EL (cell line): ENCODE results near the gene MEI4.
A peak's percentile ranks its signal among the peaks of the same experiment; 100 is the strongest.
"Not testable (repeated sequence)": the region's sequence is repeated elsewhere in the genome, so short reads cannot be mapped to it uniquely, and the experiment has no call there.

Experiments used
- DNase-seq: peaks from one replicate; pipeline ENCODE4 v3.0.0-alpha.2; 2016

MEI4 gene

GRCh38 chr6:77652739-77653138, at the start of gene MEI4:
Gene MEI4, plus strand, starts transcription at chr6:77653039. Its CDS starts 37,633 bp downstream, at chr6:77690672.
- no peak for DNase-seq

- DNase-seq = no peak
Measured at GRCh38 chr6:77604476-77604875, 48.4 kb upstream of the MEI4 start.

- DNase-seq = no peak
Measured at GRCh38 chr6:77607004-77607403, 45.8 kb upstream of the MEI4 start.

GRCh38 chr6:77609106-77609505, 43.7 kb upstream of the MEI4 start:
- no peak for DNase-seq

- DNase-seq = no peak
Measured at GRCh38 chr6:77619114-77619513, 33.7 kb upstream of the MEI4 start.

- DNase-seq = no peak
Measured at GRCh38 chr6:77620278-77620882, 32.5 kb upstream of the MEI4 start.

GRCh38 chr6:77624515-77624914, 28.3 kb upstream of the MEI4 start:
- no peak for DNase-seq

GRCh38 chr6:77626426-77626825, 26.4 kb upstream of the MEI4 start:
- DNase-seq = no peak

- DNase-seq = no peak
Measured at GRCh38 chr6:77630014-77630413, 22.8 kb upstream of the MEI4 start.

- no peak for DNase-seq
Measured at GRCh38 chr6:77633471-77633870, 19.4 kb upstream of the MEI4 start.

GRCh38 chr6:77633993-77634715, 18.7 kb upstream of the MEI4 start:
- no peak for DNase-seq

GRCh38 chr6:77638129-77638830, 14.6 kb upstream of the MEI4 start:
- DNase-seq = no peak

- DNase-seq = no peak
Measured at GRCh38 chr6:77644102-77644705, 8.6 kb upstream of the MEI4 start.

GRCh38 chr6:77650098-77650663, 2.7 kb upstream of the MEI4 start:
- DNase-seq = peak; percentile 4

GRCh38 chr6:77653816-77654215, 977 bp downstream of the MEI4 start:
- no peak for DNase-seq

GRCh38 chr6:77655035-77655434, 2.2 kb downstream of the MEI4 start:
- not testable (repeated sequence) for DNase-seq

GRCh38 chr6:77656999-77657764, 4.3 kb downstream of the MEI4 start:
- DNase-seq = no peak

- DNase-seq = no peak
Measured at GRCh38 chr6:77666340-77666739, 13.5 kb downstream of the MEI4 start.

- no peak for DNase-seq
Measured at GRCh38 chr6:77666846-77667245, 14.0 kb downstream of the MEI4 start.

GRCh38 chr6:77669913-77670312, 17.1 kb downstream of the MEI4 start:
- no peak for DNase-seq

GRCh38 chr6:77674211-77674610, 21.4 kb downstream of the MEI4 start:
- DNase-seq = no peak

- no peak for DNase-seq
Measured at GRCh38 chr6:77678048-77678447, 25.2 kb downstream of the MEI4 start.

- DNase-seq = no peak
Measured at GRCh38 chr6:77683515-77683914, 30.7 kb downstream of the MEI4 start.
